K562 (cell line): ENCODE results near the gene MPZL3. TPM values are rescaled to one million over a fixed set of nuclear protein-coding genes. Genes with fewer than 3 reads are reported as not detected.

Source experiments
- ARNT ChIP-seq, 2 experiments: fragments of 450-650 bp; IDR thresholded peaks; 2 replicates each; pipeline ENCODE4 v1.6.1; 2016; ENCODE audit warnings: mild to moderate bottlenecking in 1 of 2
- BRD9 ChIP-seq: fragments of 450-650 bp; IDR thresholded peaks from 2 replicates; pipeline ENCODE4 v1.6.1; 2018; ENCODE audit warnings: low read depth; ENCODE audit not compliant: partially characterized antibody
- FOSL1 ChIP-seq: fragments of 200-800 bp; sonication (Bioruptor generic); conservative IDR thresholded peaks from 2 replicates; pipeline ENCODE4 v1.6.1; 2016; ENCODE audit warnings: missing genetic modification characterization, missing compliant biosample characterization
- FOXM1 ChIP-seq, 2 experiments: fragments of 450-650 bp in 1 of 2; sonication (generic) in 1 of 2; formaldehyde crosslinking in 1 of 2; IDR thresholded peaks; 2 replicates each; pipeline versions ENCODE4 v1.6.1 to v1.9.0; 2017 to 2022; ENCODE audit warnings: low read depth in 2 of 2, mild to moderate bottlenecking in 2 of 2, missing genetic modification reagents in 1 of 2, moderate library complexity in 1 of 2
- GATAD2B ChIP-seq: fragments of 450-650 bp; IDR thresholded peaks from 2 replicates; pipeline ENCODE4 v1.6.1; 2017; ENCODE audit warnings: mild to moderate bottlenecking, borderline replicate concordance
- GTF2A2 ChIP-seq: IDR thresholded peaks from 2 replicates; pipeline ENCODE4 v1.6.1; 2016; ENCODE audit warnings: mild to moderate bottlenecking, missing genetic modification characterization, missing compliant biosample characterization
- HDGF ChIP-seq: fragments of 450-650 bp; IDR thresholded peaks from 2 replicates; pipeline ENCODE4 v1.6.1; 2016
- HNRNPH1 ChIP-seq: fragments of 200-400 bp; formaldehyde crosslinking; optimal IDR thresholded peaks from 2 replicates; pipeline ENCODE3; 2017; ENCODE audit warnings: low read depth, mild to moderate bottlenecking, low read length, moderate library complexity
- L3MBTL2 ChIP-seq: fragments of 450-650 bp; IDR thresholded peaks from 2 replicates; pipeline ENCODE4 v1.6.1; 2016; ENCODE audit warnings: mild to moderate bottlenecking, moderate library complexity
- MAZ ChIP-seq, 2 experiments: fragments of 450-650 bp in 1 of 2; sonication (generic) in 1 of 2; formaldehyde crosslinking; IDR thresholded peaks in 1 of 2; conservative IDR thresholded peaks in 1 of 2; 2 replicates each; pipeline versions ENCODE4 v1.4.0 to v1.5.0; 2020; ENCODE audit warnings: mild to moderate bottlenecking in 1 of 2, missing genetic modification reagents in 1 of 2
- MTA3 ChIP-seq: fragments of 450-650 bp; formaldehyde crosslinking; IDR thresholded peaks from 2 replicates; pipeline ENCODE4 v1.6.1; 2017; ENCODE audit warnings: mild to moderate bottlenecking, borderline replicate concordance
- NKRF ChIP-seq: fragments of 450-650 bp; IDR thresholded peaks from 2 replicates; pipeline ENCODE4 v1.6.1; 2016; ENCODE audit warnings: borderline replicate concordance
- POLR2G ChIP-seq: fragments of 200-400 bp; formaldehyde crosslinking; IDR thresholded peaks from 2 replicates; pipeline ENCODE4 v1.6.1; 2017; ENCODE audit warnings: low read depth, mild to moderate bottlenecking, antibody characterized with exemption, low read length, moderate library complexity
- RBM39 ChIP-seq: fragments of 200-400 bp; formaldehyde crosslinking; optimal IDR thresholded peaks from 2 replicates; pipeline ENCODE3; 2018; ENCODE audit warnings: low read depth, low read length
- SIX5 ChIP-seq, 2 experiments: IDR thresholded peaks; 2 replicates each; pipeline ENCODE4 v1.6.1; 2011; ENCODE audit warnings: low read length in 2 of 2, borderline replicate concordance in 1 of 2, low read depth in 1 of 2, mild to moderate bottlenecking in 1 of 2, moderate library complexity in 1 of 2; ENCODE audit not compliant: insufficient read depth in 1 of 2
- SMAD1 ChIP-seq: fragments of 150-350 bp; IDR thresholded peaks from 2 replicates; pipeline ENCODE4 v1.6.1; 2014; ENCODE audit warnings: low read length, low read depth; ENCODE audit not compliant: partially characterized antibody
- ZNF3 ChIP-seq: fragments of 250-450 bp; sonication (Bioruptor Pico); IDR thresholded peaks from 2 replicates; pipeline ENCODE4 v1.5.0; 2021; ENCODE audit warnings: mild to moderate bottlenecking, moderate library complexity
- ZNF785 ChIP-seq: fragments of 250-450 bp; sonication (Bioruptor Pico); IDR thresholded peaks from 2 replicates; pipeline ENCODE4 v1.4.0; 2020; ENCODE audit warnings: mild to moderate bottlenecking
- polyA plus RNA-seq, 8 experiments: library from polyadenylated mRNA; depleted of rRNA in 4 of 8; stranded (reverse) in 5 of 8; unstranded in 3 of 8; fragments of >200 nt; fragmentation: Nextera tagmentation in 2 of 8; fragmentation: Illumina TruSeq in 1 of 8; extraction: Ambion mirVana in 2 of 8; extraction: Trizol in 1 of 8; gene quantifications; 2 replicates each; pipeline versions ENCODE4 v1.2.1 to v1.2.3, GENCODE V29; 2011 to 2014; ENCODE audit warnings: inconsistent platforms in 1 of 8, missing spikeins in 1 of 8
- total RNA-seq, 7 experiments: library from RNA; depleted of rRNA in 6 of 7; stranded (reverse); fragments of >200 nt in 6 of 7; fragmentation: Illumina TruSeq in 2 of 7; extraction: Trizol in 2 of 7; gene quantifications; 2 replicates each; pipeline versions ENCODE4 v1.2.1 to v1.2.3, GENCODE V29; 2011 to 2021; ENCODE audit warnings: low replicate concordance in 1 of 7
- TF ChIP-seq, protein P1 (sequence below): fragments of 250-450 bp; sonication (Bioruptor Pico); IDR thresholded peaks from 2 replicates; pipeline ENCODE4 v1.5.0; 2022; ENCODE audit warnings: mild to moderate bottlenecking
- TF ChIP-seq, protein P2 (sequence below): fragments of 450-650 bp; IDR thresholded peaks from 2 replicates; pipeline ENCODE4 v1.6.1; 2016
- TF ChIP-seq, protein P3 (sequence below): fragments of 250-450 bp; sonication (Bioruptor Pico); IDR thresholded peaks from 2 replicates; pipeline ENCODE4 v1.8.0; 2022; ENCODE audit warnings: moderate library complexity, mild to moderate bottlenecking, inconsistent platforms

Gene MPZL3
- total and polyA plus RNA-seq, 9 of the 15 experiments (the other 6 are each of a cell fraction or from before 2014, with no cell fraction given): 0.97 to 2.9 (median 1.6) TPM

DNA sequence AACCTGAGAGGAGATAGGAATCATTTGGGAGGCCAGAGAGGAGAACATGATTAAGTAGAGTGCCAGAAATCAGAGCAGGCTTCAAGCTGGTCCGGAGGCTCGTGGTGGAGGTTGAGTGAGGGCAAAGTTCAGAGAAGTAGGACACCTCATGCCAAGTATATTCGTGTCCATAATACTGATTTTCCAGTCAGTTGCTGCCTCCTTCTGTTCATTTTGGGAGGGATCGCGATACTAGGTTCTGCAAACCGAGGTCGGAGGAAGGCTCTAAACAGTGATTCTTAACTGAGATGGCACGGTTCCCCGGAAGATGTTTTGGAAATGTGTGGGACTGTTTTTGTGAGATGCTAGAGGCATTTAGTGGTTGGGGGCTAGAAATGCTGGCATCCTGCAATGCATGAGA, 38.8 kb upstream of the MPZL3 start (continued):
- TF ChIP-seq FOSL1 (tag) (no peak), ZNF785 (CRISPR knock-in tag) (no peak), RBM39 (no peak), NKRF (no peak), ZNF3 (no peak), BRD9 (no peak), POLR2G (no peak), GATAD2B (no peak), SMAD1 (no peak), SIX5 (IDR thresholded peaks at IDR 0.05; ENCODE audit: borderline replicate concordance in 1 of 2, insufficient read depth in 1 of 2, low read depth in 1 of 2, low read length in 2 of 2) (no peak), FOXM1 (IDR thresholded peaks at IDR 0.05; ENCODE audit: low read depth) (no peak), FOXM1 (CRISPR knock-in tag; IDR thresholded peaks at IDR 0.05; ENCODE audit: low read depth) (no peak), HNRNPH1 (no peak), L3MBTL2 (peak; percentile 69; the same call in 1 of the 2 replicates), MAZ (CRISPR knock-in tag; conservative IDR thresholded peaks at IDR 0.05 in 1 of 2, IDR thresholded peaks at IDR 0.05 in 1 of 2) (peak in 1 of 2 experiments; percentile 55; a peak in 1 of 4 replicates), MTA3 (no peak), ARNT (IDR thresholded peaks at IDR 0.05) (no peak), HDGF (no peak), GTF2A2 (tag) (no peak)
- TF ChIP-seq, protein P1, sequence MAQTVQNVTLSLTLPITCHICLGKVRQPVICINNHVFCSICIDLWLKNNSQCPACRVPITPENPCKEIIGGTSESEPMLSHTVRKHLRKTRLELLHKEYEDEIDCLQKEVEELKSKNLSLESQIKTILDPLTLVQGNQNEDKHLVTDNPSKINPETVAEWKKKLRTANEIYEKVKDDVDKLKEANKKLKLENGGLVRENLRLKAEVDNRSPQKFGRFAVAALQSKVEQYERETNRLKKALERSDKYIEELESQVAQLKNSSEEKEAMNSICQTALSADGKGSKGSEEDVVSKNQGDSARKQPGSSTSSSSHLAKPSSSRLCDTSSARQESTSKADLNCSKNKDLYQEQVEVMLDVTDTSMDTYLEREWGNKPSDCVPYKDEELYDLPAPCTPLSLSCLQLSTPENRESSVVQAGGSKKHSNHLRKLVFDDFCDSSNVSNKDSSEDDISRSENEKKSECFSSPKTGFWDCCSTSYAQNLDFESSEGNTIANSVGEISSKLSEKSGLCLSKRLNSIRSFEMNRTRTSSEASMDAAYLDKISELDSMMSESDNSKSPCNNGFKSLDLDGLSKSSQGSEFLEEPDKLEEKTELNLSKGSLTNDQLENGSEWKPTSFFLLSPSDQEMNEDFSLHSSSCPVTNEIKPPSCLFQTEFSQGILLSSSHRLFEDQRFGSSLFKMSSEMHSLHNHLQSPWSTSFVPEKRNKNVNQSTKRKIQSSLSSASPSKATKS (CRISPR knock-in tag): no peak
- TF ChIP-seq, protein P2, sequence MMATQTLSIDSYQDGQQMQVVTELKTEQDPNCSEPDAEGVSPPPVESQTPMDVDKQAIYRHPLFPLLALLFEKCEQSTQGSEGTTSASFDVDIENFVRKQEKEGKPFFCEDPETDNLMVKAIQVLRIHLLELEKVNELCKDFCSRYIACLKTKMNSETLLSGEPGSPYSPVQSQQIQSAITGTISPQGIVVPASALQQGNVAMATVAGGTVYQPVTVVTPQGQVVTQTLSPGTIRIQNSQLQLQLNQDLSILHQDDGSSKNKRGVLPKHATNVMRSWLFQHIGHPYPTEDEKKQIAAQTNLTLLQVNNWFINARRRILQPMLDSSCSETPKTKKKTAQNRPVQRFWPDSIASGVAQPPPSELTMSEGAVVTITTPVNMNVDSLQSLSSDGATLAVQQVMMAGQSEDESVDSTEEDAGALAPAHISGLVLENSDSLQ: no peak
- TF ChIP-seq, protein P3, sequence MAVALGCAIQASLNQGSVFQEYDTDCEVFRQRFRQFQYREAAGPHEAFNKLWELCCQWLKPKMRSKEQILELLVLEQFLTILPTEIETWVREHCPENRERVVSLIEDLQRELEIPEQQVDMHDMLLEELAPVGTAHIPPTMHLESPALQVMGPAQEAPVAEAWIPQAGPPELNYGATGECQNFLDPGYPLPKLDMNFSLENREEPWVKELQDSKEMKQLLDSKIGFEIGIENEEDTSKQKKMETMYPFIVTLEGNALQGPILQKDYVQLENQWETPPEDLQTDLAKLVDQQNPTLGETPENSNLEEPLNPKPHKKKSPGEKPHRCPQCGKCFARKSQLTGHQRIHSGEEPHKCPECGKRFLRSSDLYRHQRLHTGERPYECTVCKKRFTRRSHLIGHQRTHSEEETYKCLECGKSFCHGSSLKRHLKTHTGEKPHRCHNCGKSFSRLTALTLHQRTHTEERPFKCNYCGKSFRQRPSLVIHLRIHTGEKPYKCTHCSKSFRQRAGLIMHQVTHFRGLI (CRISPR knock-in tag): no peak
